H9 (cell line): ENCODE results near the gene HTRA1. TPM values are rescaled to one million over a fixed set of nuclear protein-coding genes. Genes with fewer than 3 reads are reported as not detected.

ENCODE experiments used
- DNase-seq: peaks from one replicate; pipeline ENCODE4 v3.0.0-alpha.2; 2017
- H2AFZ ChIP-seq: one replicate; pipeline ENCODE4 v1.6.1; 2013; ENCODE audit warnings: mild to moderate bottlenecking, low read length, control low read depth, moderate library complexity
- H2AK5ac ChIP-seq: 2 replicates; pipeline ENCODE4 v1.6.1; 2013; ENCODE audit warnings: low read length, control low read depth, mixed read lengths; ENCODE audit not compliant: insufficient read length
- H2BK120ac ChIP-seq: one replicate; pipeline ENCODE4 v1.6.1; 2013; ENCODE audit warnings: low read depth, mild to moderate bottlenecking, low read length, control low read depth, inconsistent platforms; ENCODE audit not compliant: poor library complexity, severe bottlenecking
- H2BK12ac ChIP-seq: 2 replicates; pipeline ENCODE4 v1.6.1; 2013; ENCODE audit warnings: low read length, control low read depth, mixed read lengths, low read depth; ENCODE audit not compliant: insufficient read length
- H2BK15ac ChIP-seq: 2 replicates; pipeline ENCODE4 v1.6.1; 2013; ENCODE audit warnings: low read depth, low read length, control low read depth
- H2BK20ac ChIP-seq: one replicate; pipeline ENCODE4 v1.6.1; 2013; ENCODE audit warnings: low read depth, mild to moderate bottlenecking, low read length, control low read depth, inconsistent platforms; ENCODE audit not compliant: poor library complexity, severe bottlenecking
- H2BK5ac ChIP-seq: 2 replicates; pipeline ENCODE4 v1.6.1; 2013; ENCODE audit warnings: low read length, control low read depth, mixed read lengths; ENCODE audit not compliant: insufficient read length
- H3K14ac ChIP-seq: 2 replicates; pipeline ENCODE4 v1.6.1; 2013; ENCODE audit warnings: low read length, control low read depth; ENCODE audit not compliant: insufficient read depth
- H3K18ac ChIP-seq: 2 replicates; pipeline ENCODE4 v1.6.1; 2013; ENCODE audit warnings: low read depth, mild to moderate bottlenecking, mixed read lengths, low read length, control low read depth; ENCODE audit not compliant: insufficient read length
- H3K23ac ChIP-seq: 2 replicates; pipeline ENCODE4 v1.6.1; 2013; ENCODE audit warnings: low read length, control low read depth, mixed read lengths, low read depth; ENCODE audit not compliant: insufficient read length
- H3K23me2 ChIP-seq: 2 replicates; pipeline ENCODE4 v1.6.1; 2013; ENCODE audit warnings: low read depth, mild to moderate bottlenecking, mixed read lengths, low read length, control low read depth; ENCODE audit not compliant: insufficient read length, poor library complexity, severe bottlenecking
- H3K27ac ChIP-seq: 2 replicates; pipeline ENCODE4 v1.5.1; 2013; ENCODE audit warnings: low read length, control low read depth, mixed read lengths, low read depth; ENCODE audit not compliant: insufficient read length
- H3K27me3 ChIP-seq: 2 replicates; pipeline ENCODE4 v1.6.1; 2013; ENCODE audit warnings: low read length, control low read depth, inconsistent platforms; ENCODE audit not compliant: insufficient read depth
- H3K4ac ChIP-seq: 2 replicates; pipeline ENCODE4 v1.6.1; 2013; ENCODE audit warnings: low read depth, mild to moderate bottlenecking, control low read depth, inconsistent platforms, low read length, moderate library complexity
- H3K4me1 ChIP-seq: 2 replicates; pipeline ENCODE4 v1.6.1; 2013; ENCODE audit warnings: low read length, control low read depth, inconsistent platforms; ENCODE audit not compliant: insufficient read depth
- H3K4me2 ChIP-seq: 2 replicates; pipeline ENCODE4 v1.6.1; 2013; ENCODE audit warnings: low read length, control low read depth, mixed read lengths; ENCODE audit not compliant: insufficient read length, insufficient read depth
- H3K56ac ChIP-seq: 2 replicates; pipeline ENCODE4 v1.6.1; 2013; ENCODE audit warnings: low read depth, mild to moderate bottlenecking, mixed read lengths, low read length, control low read depth; ENCODE audit not compliant: insufficient read length
- H3K79me1 ChIP-seq: 2 replicates; pipeline ENCODE4 v1.6.1; 2013; ENCODE audit warnings: low read depth, mild to moderate bottlenecking, moderate library complexity, low read length, control low read depth, inconsistent platforms; ENCODE audit not compliant: insufficient read depth, poor library complexity, severe bottlenecking
- H3K79me2 ChIP-seq: 2 replicates; pipeline ENCODE4 v1.6.1; 2013; ENCODE audit warnings: low read length, control low read depth, inconsistent platforms; ENCODE audit not compliant: insufficient read depth
- H3K9ac ChIP-seq: 2 replicates; pipeline ENCODE4 v1.6.1; 2013; ENCODE audit warnings: low read length, control low read depth, mixed read lengths; ENCODE audit not compliant: insufficient read length; ENCODE audit errors: extremely low read depth
- H3K9me3 ChIP-seq: one replicate; pipeline ENCODE4 v1.6.1; 2013; ENCODE audit warnings: low read depth, low read length, inconsistent platforms; ENCODE audit not compliant: control insufficient read depth
- H3T11ph ChIP-seq: one replicate; pipeline ENCODE4 v1.6.1; 2013; ENCODE audit warnings: mild to moderate bottlenecking, low read length, control low read depth, inconsistent platforms
- H4K20me1 ChIP-seq: one replicate; pipeline ENCODE4 v1.6.1; 2013; ENCODE audit not compliant: control insufficient read depth, insufficient read length, insufficient read depth
- H4K5ac ChIP-seq: 2 replicates; pipeline ENCODE4 v1.6.1; 2013; ENCODE audit warnings: low read depth, mild to moderate bottlenecking, mixed read lengths, low read length, control low read depth; ENCODE audit not compliant: insufficient read length
- H4K8ac ChIP-seq: replicated peaks from 2 replicates; pipeline ENCODE4 v1.6.1; 2013; ENCODE audit warnings: low read length, control low read depth, mixed read lengths, low read depth; ENCODE audit not compliant: insufficient read length
- H4K91ac ChIP-seq: 2 replicates; pipeline ENCODE4 v1.6.1; 2013; ENCODE audit warnings: low read depth, mild to moderate bottlenecking, moderate library complexity, mixed read lengths, low read length, control low read depth; ENCODE audit not compliant: insufficient read length
- H3K27ac Mint-ChIP-seq, 3 experiments: 2 replicates in 2 of 3; 3 replicates in 1 of 3; pipeline ENCODE4 v1.8.0; 2020 to 2021; ENCODE audit warnings: mixed read lengths in 3 of 3, mild to moderate bottlenecking in 1 of 3, moderate library complexity in 1 of 3
- H3K27me3 Mint-ChIP-seq: 2 replicates; pipeline ENCODE4 v1.8.0; 2021; ENCODE audit warnings: low read depth, mild to moderate bottlenecking, moderate library complexity, mixed read lengths
- H3K36me3 Mint-ChIP-seq, 3 experiments: 2 replicates in 2 of 3; 3 replicates in 1 of 3; pipeline ENCODE4 v1.8.0; 2020 to 2021; ENCODE audit warnings: low read depth in 3 of 3, mixed read lengths in 3 of 3; ENCODE audit not compliant: insufficient read depth in 1 of 3
- H3K4me1 Mint-ChIP-seq, 2 experiments: 2 replicates each; pipeline ENCODE4 v1.8.0; 2020; ENCODE audit warnings: mixed read lengths in 2 of 2
- H3K4me3 Mint-ChIP-seq, 2 experiments: 2 replicates in 1 of 2; 3 replicates in 1 of 2; pipeline ENCODE4 v1.8.0; 2020 to 2021; ENCODE audit warnings: mild to moderate bottlenecking in 2 of 2, mixed read lengths in 2 of 2, moderate library complexity in 1 of 2
- H3K9me3 Mint-ChIP-seq, 2 experiments: 2 replicates in 1 of 2; 3 replicates in 1 of 2; pipeline ENCODE4 v1.8.0; 2020; ENCODE audit warnings: mild to moderate bottlenecking in 2 of 2, mixed read lengths in 2 of 2, moderate library complexity in 1 of 2
- WGBS: extraction: QIAGEN DNeasy Blood & Tissue Kit; methylation state at CpG from one replicate; pipeline ENCODE4 v1.1.7; 2013; ENCODE audit warnings: missing lambda C conversion rate, low lambda C conversion rate, mixed read lengths; ENCODE audit not compliant: insufficient read length; ENCODE audit errors: extremely low coverage; 5-methylcytosine and 5-hydroxymethylcytosine counted together
- total RNA-seq: library from RNA; stranded (reverse); gene quantifications from 2 replicates; pipeline ENCODE4 v1.2.1, GENCODE V29; 2021
- TF ChIP-seq, protein P1 (sequence below): fragments of 200-600 bp; sonication (generic); conservative IDR thresholded peaks from 3 replicates; pipeline ENCODE4 v1.8.0; 2021; ENCODE audit warnings: antibody characterized with exemption, mild to moderate bottlenecking

Gene HTRA1
- total RNA-seq, 1 experiment from 2014 or later = 11.1 TPM

DNA sequence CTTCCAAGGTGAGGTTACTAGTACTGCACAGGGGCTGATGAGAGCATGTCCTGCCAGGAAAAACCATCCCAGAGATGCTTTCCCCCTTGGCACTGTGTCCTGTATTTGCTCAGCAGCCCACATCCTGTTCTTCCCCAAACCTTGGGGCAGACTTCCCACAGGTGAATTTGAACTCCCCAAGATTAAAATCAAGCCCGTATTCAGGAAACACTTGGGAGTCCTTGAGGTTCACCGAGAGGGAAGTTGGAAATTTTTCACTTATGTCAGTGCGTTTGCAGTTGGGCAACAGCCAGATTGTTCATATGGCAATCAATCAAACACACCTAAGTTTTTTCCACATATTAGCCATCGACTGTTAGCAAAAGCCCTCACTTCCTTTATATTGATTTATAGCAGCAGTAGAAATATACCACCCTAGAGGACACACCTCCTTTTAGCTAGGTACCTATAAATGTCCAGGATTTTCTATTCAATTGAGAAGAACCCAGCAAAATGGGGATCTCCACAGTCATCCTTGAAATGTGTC is 99.0 kb downstream of the HTRA1 start, which contains the start of gene DMBT1:
DMBT1 (plus strand) TSS at position 476 of the 526 bp plus-strand sequence; CDS start at position 493, 17 bp downstream.
- Histone ChIP-seq H4K8ac (no peak within 1 kb of the TSS), H3K4me2 (no peak within 1 kb of the TSS), H3K56ac (no peak within 1 kb of the TSS), H2BK5ac (no peak within 1 kb of the TSS), H2AFZ (no peak within 1 kb of the TSS), H3K23me2 (no peaks in the 10 kb centered on the region), H3K27me3 (no peaks in the 10 kb centered on the region), H3K27ac (no peak within 1 kb of the TSS), H4K5ac (no peak within 1 kb of the TSS), H3K23ac (no peak within 1 kb of the TSS), H2BK20ac (no peak within 1 kb of the TSS), H2BK12ac (no peak within 1 kb of the TSS), H3K14ac (no peak within 1 kb of the TSS), H3K79me2 (no peaks in the 10 kb centered on the region), H3K4ac (no peak within 1 kb of the TSS), H3K9me3 (no peaks in the 10 kb centered on the region), H4K20me1 (no peaks in the 10 kb centered on the region), H4K91ac (no peak within 1 kb of the TSS), H3K79me1 (no peaks in the 10 kb centered on the region), H2BK120ac (no peak within 1 kb of the TSS), H3T11ph (no peak within 1 kb of the TSS), H3K18ac (no peak within 1 kb of the TSS), H2AK5ac (no peak within 1 kb of the TSS), H3K4me1 (no peaks in the 10 kb centered on the region), H2BK15ac (no peak within 1 kb of the TSS), H3K9ac (no peak within 1 kb of the TSS)
- H3K27ac Mint-ChIP-seq = no peak within 1 kb of the TSS
- TF ChIP-seq, protein P1, sequence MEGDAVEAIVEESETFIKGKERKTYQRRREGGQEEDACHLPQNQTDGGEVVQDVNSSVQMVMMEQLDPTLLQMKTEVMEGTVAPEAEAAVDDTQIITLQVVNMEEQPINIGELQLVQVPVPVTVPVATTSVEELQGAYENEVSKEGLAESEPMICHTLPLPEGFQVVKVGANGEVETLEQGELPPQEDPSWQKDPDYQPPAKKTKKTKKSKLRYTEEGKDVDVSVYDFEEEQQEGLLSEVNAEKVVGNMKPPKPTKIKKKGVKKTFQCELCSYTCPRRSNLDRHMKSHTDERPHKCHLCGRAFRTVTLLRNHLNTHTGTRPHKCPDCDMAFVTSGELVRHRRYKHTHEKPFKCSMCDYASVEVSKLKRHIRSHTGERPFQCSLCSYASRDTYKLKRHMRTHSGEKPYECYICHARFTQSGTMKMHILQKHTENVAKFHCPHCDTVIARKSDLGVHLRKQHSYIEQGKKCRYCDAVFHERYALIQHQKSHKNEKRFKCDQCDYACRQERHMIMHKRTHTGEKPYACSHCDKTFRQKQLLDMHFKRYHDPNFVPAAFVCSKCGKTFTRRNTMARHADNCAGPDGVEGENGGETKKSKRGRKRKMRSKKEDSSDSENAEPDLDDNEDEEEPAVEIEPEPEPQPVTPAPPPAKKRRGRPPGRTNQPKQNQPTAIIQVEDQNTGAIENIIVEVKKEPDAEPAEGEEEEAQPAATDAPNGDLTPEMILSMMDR = no peak
- H3K4me3 Mint-ChIP-seq = no peak within 1 kb of the TSS
- no peaks in the 10 kb centered on the region; a peak in 1 of 7 replicates for H3K36me3 Mint-ChIP-seq
- no CpG with 5 or more reads among the region's 4 CpGs for WGBS
- peaks cover 31 to 33% of the 10 kb centered on the region in 2 experiments for H3K4me1 Mint-ChIP-seq
- peaks cover 26% of the 10 kb centered on the region for H3K27me3 Mint-ChIP-seq
- DNase-seq = no peak
- no peaks in the 10 kb centered on the region for H3K9me3 Mint-ChIP-seq
